ENCODE data around the gene HJURP. TPM values are rescaled to one million over a fixed set of nuclear protein-coding genes. Genes with fewer than 3 reads are reported as not detected.

The HJURP gene
- polyA plus RNA-seq, 2 of the 4 experiments (the other 2 are of a cell fraction) = 103 to 111 TPM

DNA sequence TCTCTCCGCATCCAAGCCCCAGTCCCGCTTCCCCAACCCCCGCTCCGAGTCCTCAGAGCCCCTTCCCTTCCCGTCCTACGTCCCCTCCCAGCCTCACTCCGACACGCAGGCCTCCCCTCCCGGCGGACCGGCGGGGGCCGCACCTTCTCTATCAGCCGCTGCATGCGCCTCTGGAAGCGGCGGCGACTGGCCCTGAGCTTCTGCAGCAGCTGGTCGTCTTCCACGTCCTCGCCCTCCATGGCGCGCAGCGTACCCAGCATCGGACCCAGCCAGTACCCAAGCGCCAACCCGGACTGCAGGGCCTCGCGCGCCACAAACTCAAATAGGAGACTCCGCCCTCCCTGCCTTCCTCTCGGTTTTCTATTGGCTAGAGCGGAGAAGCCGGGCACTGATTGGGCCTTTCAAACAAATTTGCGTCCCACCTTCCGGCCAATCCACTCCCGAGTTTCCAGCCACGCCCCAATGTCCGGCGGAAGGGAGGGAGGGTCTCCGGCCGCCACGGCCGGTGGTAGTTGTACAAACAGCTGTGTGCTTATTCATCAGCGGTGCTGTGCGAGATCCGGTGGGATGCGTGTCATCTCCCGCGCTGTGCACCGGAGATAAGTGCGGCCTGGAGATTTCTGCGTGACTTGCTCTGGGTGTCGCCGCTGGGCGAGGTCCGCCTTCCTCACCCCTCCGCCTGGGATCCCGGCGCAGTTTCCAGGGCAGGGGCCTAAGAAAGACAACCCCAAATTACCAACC, at the start of gene HJURP (continued):
- TF ChIP-seq RFX5 (IDR thresholded peaks at IDR 0.05) = no peak
- TF ChIP-seq, protein P1, sequence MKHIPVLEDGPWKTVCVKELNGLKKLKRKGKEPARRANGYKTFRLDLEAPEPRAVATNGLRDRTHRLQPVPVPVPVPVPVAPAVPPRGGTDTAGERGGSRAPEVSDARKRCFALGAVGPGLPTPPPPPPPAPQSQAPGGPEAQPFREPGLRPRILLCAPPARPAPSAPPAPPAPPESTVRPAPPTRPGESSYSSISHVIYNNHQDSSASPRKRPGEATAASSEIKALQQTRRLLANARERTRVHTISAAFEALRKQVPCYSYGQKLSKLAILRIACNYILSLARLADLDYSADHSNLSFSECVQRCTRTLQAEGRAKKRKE (CRISPR knock-in tag; IDR thresholded peaks at IDR 0.05; ENCODE audit: low read depth) = no peak
- no peak for TF ChIP-seq TFCP2L1 (CRISPR knock-in tag; IDR thresholded peaks at IDR 0.05)
- no peak for TF ChIP-seq EHMT2 (IDR thresholded peaks at IDR 0.05; ENCODE audit: low read depth)
- TF ChIP-seq ESRRA (IDR thresholded peaks at IDR 0.05; ENCODE audit: borderline replicate concordance, low read length) = no peak
- no peak for TF ChIP-seq MAZ (IDR thresholded peaks at IDR 0.05; ENCODE audit: borderline replicate concordance, low read depth, low read length)
- TF ChIP-seq MAFK (IDR thresholded peaks at IDR 0.05; ENCODE audit: partially characterized antibody) = no peak
- TF ChIP-seq, protein P2, sequence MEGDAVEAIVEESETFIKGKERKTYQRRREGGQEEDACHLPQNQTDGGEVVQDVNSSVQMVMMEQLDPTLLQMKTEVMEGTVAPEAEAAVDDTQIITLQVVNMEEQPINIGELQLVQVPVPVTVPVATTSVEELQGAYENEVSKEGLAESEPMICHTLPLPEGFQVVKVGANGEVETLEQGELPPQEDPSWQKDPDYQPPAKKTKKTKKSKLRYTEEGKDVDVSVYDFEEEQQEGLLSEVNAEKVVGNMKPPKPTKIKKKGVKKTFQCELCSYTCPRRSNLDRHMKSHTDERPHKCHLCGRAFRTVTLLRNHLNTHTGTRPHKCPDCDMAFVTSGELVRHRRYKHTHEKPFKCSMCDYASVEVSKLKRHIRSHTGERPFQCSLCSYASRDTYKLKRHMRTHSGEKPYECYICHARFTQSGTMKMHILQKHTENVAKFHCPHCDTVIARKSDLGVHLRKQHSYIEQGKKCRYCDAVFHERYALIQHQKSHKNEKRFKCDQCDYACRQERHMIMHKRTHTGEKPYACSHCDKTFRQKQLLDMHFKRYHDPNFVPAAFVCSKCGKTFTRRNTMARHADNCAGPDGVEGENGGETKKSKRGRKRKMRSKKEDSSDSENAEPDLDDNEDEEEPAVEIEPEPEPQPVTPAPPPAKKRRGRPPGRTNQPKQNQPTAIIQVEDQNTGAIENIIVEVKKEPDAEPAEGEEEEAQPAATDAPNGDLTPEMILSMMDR (IDR thresholded peaks at IDR 0.05) = no peak
- no peak for TF ChIP-seq CBX2 (IDR thresholded peaks at IDR 0.05; ENCODE audit: borderline replicate concordance, low read depth)
- no peak for TF ChIP-seq CEBPB (IDR thresholded peaks at IDR 0.05)
- TF ChIP-seq, protein P3, sequence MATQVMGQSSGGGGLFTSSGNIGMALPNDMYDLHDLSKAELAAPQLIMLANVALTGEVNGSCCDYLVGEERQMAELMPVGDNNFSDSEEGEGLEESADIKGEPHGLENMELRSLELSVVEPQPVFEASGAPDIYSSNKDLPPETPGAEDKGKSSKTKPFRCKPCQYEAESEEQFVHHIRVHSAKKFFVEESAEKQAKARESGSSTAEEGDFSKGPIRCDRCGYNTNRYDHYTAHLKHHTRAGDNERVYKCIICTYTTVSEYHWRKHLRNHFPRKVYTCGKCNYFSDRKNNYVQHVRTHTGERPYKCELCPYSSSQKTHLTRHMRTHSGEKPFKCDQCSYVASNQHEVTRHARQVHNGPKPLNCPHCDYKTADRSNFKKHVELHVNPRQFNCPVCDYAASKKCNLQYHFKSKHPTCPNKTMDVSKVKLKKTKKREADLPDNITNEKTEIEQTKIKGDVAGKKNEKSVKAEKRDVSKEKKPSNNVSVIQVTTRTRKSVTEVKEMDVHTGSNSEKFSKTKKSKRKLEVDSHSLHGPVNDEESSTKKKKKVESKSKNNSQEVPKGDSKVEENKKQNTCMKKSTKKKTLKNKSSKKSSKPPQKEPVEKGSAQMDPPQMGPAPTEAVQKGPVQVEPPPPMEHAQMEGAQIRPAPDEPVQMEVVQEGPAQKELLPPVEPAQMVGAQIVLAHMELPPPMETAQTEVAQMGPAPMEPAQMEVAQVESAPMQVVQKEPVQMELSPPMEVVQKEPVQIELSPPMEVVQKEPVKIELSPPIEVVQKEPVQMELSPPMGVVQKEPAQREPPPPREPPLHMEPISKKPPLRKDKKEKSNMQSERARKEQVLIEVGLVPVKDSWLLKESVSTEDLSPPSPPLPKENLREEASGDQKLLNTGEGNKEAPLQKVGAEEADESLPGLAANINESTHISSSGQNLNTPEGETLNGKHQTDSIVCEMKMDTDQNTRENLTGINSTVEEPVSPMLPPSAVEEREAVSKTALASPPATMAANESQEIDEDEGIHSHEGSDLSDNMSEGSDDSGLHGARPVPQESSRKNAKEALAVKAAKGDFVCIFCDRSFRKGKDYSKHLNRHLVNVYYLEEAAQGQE (IDR thresholded peaks at IDR 0.05) = no peak
- TF ChIP-seq KDM1A (IDR thresholded peaks at IDR 0.05; ENCODE audit: low read depth) = no peak
- TF ChIP-seq CHD4 (IDR thresholded peaks at IDR 0.05; ENCODE audit: borderline replicate concordance) = no peak
- TF ChIP-seq NFE2L2 (conservative IDR thresholded peaks at IDR 0.05; ENCODE audit: low read length) = no peak
- TF ChIP-seq RAD21 (conservative IDR thresholded peaks at IDR 0.05 in 1 of 2, IDR thresholded peaks at IDR 0.05 in 1 of 2) = no peak
- no peak for TF ChIP-seq TP53 (CRISPR knock-in tag; IDR thresholded peaks at IDR 0.05)
- TF ChIP-seq HEYL (CRISPR knock-in tag; IDR thresholded peaks at IDR 0.05) = no peak
- no peak for TF ChIP-seq POLR2AphosphoS2 (conservative IDR thresholded peaks at IDR 0.05; ENCODE audit: low read length)
- TF ChIP-seq EHF (CRISPR knock-in tag; IDR thresholded peaks at IDR 0.05) = no peak
- peak; percentile 67; the same call in 1 of the 2 replicates for TF ChIP-seq HOXB5 (CRISPR knock-in tag; IDR thresholded peaks at IDR 0.05)
- no peak for TF ChIP-seq FOXS1 (CRISPR knock-in tag; IDR thresholded peaks at IDR 0.05)
- TF ChIP-seq CBX8 (IDR thresholded peaks at IDR 0.05) = no peak
- no peak for TF ChIP-seq FOSL2 (IDR thresholded peaks at IDR 0.05)
- TF ChIP-seq FOSL2 (CRISPR knock-in tag; IDR thresholded peaks at IDR 0.05) = peak; percentile 81
- TF ChIP-seq, protein P4, sequence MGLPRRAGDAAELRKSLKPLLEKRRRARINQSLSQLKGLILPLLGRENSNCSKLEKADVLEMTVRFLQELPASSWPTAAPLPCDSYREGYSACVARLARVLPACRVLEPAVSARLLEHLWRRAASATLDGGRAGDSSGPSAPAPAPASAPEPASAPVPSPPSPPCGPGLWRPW (IDR thresholded peaks at IDR 0.05) = no peak
